Fibroblast of lung (primary cell): Measurements from ENCODE around the gene CCDC106.

Source experiments
- CTCF ChIP-seq, 2 donors: IDR thresholded peaks in 1 of 2; conservative IDR thresholded peaks in 1 of 2; 1 replicate in 1 of 2; 2 replicates in 1 of 2; pipeline ENCODE4 v1.5.1; 2011 to 2012; ENCODE audit warnings: low read length in 2 of 2, control low read depth in 1 of 2, inconsistent platforms in 1 of 2, low read depth in 1 of 2, mild to moderate bottlenecking in 1 of 2
- EZH2 ChIP-seq: IDR thresholded peaks from 2 replicates; pipeline ENCODE4 v1.5.1; 2012; ENCODE audit warnings: low read length, control low read depth, mild to moderate bottlenecking; ENCODE audit errors: missing control alignments

DNA sequence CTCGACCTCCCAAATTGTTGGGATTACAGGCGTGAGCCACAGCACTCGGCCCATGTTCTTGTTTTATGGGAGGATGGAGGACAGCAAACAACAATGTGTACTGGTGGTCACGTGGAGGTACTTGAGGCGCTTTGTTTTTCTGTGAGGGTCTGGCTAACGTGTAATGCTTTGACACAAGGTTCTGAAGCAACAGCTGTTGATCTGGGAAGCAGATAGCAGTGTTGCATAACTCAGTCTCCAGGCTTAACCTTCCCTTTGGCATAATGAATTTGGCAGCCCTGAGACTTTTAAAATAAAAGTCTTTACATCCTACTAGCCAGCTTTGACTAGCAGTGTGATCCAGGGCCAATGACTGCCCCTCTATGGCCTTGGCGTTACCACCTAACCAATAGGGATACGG lies 14.2 kb upstream of the CCDC106 start:
- no peak for TF ChIP-seq CTCF (conservative IDR thresholded peaks at IDR 0.05 in 1 of 2, IDR thresholded peaks at IDR 0.05 in 1 of 2; ENCODE audit: low read depth in 1 of 2, low read length in 2 of 2)
- TF ChIP-seq EZH2: no peak
